HG03457 (cell line): Measurements from ENCODE around the gene HEY2.
A peak's percentile ranks its signal among the peaks of the same experiment; 100 is the strongest.
"Not testable (repeated sequence)": the region's sequence is repeated elsewhere in the genome, so short reads cannot be mapped to it uniquely, and the experiment has no call there.

Experiments used
- ATAC-seq: cut with Tn5 transposase; IDR thresholded peaks from one replicate; pipeline ENCODE4 v1.9.1; 2021; ENCODE audit warnings: moderate number of reproducible peaks; ENCODE audit not compliant: unreplicated experiment

Gene HEY2

GRCh38 chr6:125749173-125749864, at the start of gene HEY2:
Gene HEY2 (plus strand): TSS chr6:125749632. CDS start chr6:125749777, 145 bp downstream.
- ATAC-seq, result peak; percentile 90

- ATAC-seq, result no peak
Measured at GRCh38 chr6:125700581-125701353, 48.7 kb upstream of the HEY2 start.

- no peak for ATAC-seq
Measured at GRCh38 chr6:125701354-125701668, 48.1 kb upstream of the HEY2 start.

GRCh38 chr6:125703882-125704281, 45.5 kb upstream of the HEY2 start:
- ATAC-seq, result not testable (repeated sequence)

- ATAC-seq, result no peak
Measured at GRCh38 chr6:125707615-125708243, 41.7 kb upstream of the HEY2 start.

- no peak for ATAC-seq
Measured at GRCh38 chr6:125711013-125711675, 38.3 kb upstream of the HEY2 start.

- ATAC-seq, result peak; percentile 72
Measured at GRCh38 chr6:125714441-125715090, 34.9 kb upstream of the HEY2 start.

- ATAC-seq, result peak; percentile 70
Measured at GRCh38 chr6:125717120-125717731, 32.2 kb upstream of the HEY2 start.

- no peak for ATAC-seq
Measured at GRCh38 chr6:125718109-125718508, 31.3 kb upstream of the HEY2 start.

- ATAC-seq, result no peak
Measured at GRCh38 chr6:125722886-125723285, 26.5 kb upstream of the HEY2 start.

GRCh38 chr6:125727216-125727615, 22.2 kb upstream of the HEY2 start:
- no peak for ATAC-seq

GRCh38 chr6:125728739-125729138, 20.7 kb upstream of the HEY2 start:
- ATAC-seq, result no peak

GRCh38 chr6:125729983-125730382, 19.4 kb upstream of the HEY2 start:
- no peak for ATAC-seq

- ATAC-seq, result no peak
Measured at GRCh38 chr6:125732398-125732797, 17.0 kb upstream of the HEY2 start.

GRCh38 chr6:125733516-125734300, 15.7 kb upstream of the HEY2 start:
- no peak for ATAC-seq

- ATAC-seq, result no peak
Measured at GRCh38 chr6:125738276-125738675, 11.2 kb upstream of the HEY2 start.

GRCh38 chr6:125739364-125739763, 10.1 kb upstream of the HEY2 start:
- no peak for ATAC-seq

GRCh38 chr6:125741336-125741735, 8.1 kb upstream of the HEY2 start:
- no peak for ATAC-seq

- no peak for ATAC-seq
Measured at GRCh38 chr6:125742024-125742423, 7.4 kb upstream of the HEY2 start.
